Peyer's patch (tissue), 4 donors: Measurements from ENCODE around the gene SLCO4A1. TPM values are rescaled to one million over a fixed set of nuclear protein-coding genes. Genes with fewer than 3 reads are reported as not detected.

Experiments
- DNase-seq, 3 donors: peaks; one replicate each; pipeline ENCODE4 v3.0.0-alpha.2; 2017 to 2019
- H3K27ac ChIP-seq, 4 donors: fragments of 200-600 bp; sonication (generic); one replicate each; pipeline ENCODE4 v1.5.1; 2016 to 2019
- H3K27me3 ChIP-seq, 2 donors: fragments of 200-600 bp; sonication (generic); one replicate each; pipeline ENCODE4 v1.5.1; 2019
- H3K36me3 ChIP-seq, 3 donors: fragments of 200-600 bp; sonication (generic); one replicate each; pipeline ENCODE4 v1.5.1; 2016 to 2019
- H3K4me1 ChIP-seq, 4 donors: fragments of 200-600 bp; sonication (generic); one replicate each; pipeline ENCODE4 v1.5.1; 2016 to 2019
- H3K4me3 ChIP-seq, 4 donors: fragments of 200-600 bp; sonication (generic); 1 replicate in 3 of 4; 2 replicates in 1 of 4; pipeline ENCODE4 v1.5.1; 2016 to 2019; ENCODE audit warnings: mild to moderate bottlenecking in 1 of 4
- H3K9me3 ChIP-seq, 4 donors: fragments of 200-600 bp; sonication (generic); one replicate each; pipeline ENCODE4 v1.5.1; 2016 to 2019; ENCODE audit warnings: mild to moderate bottlenecking in 1 of 4
- POLR2A ChIP-seq, 2 donors: fragments of 450-650 bp; IDR thresholded peaks; one replicate each; pipeline ENCODE4 v1.5.1; 2017; ENCODE audit warnings: antibody characterized with exemption in 2 of 2, mild to moderate bottlenecking in 2 of 2, moderate library complexity in 2 of 2
- total RNA-seq, 4 donors: library from RNA; depleted of rRNA; stranded (reverse); fragments of >200 nt; gene quantifications; one replicate each; pipeline ENCODE4 v1.1.0, GENCODE V29; 2016
- TF ChIP-seq, protein P1 (sequence below), 6 experiments: fragments of 450-650 bp in 4 of 6; fragments of 200-600 bp in 2 of 6; sonication (generic) in 1 of 6; IDR thresholded peaks; one replicate each; pipeline ENCODE4 v1.5.1; 2017 to 2019; ENCODE audit warnings: antibody characterized with exemption in 6 of 6, mild to moderate bottlenecking in 3 of 6, moderate library complexity in 1 of 6

SLCO4A1 gene
- total RNA-seq, 4 donors from 2014 or later: 6.7 to 42.9 (median 28.5) TPM

DNA sequence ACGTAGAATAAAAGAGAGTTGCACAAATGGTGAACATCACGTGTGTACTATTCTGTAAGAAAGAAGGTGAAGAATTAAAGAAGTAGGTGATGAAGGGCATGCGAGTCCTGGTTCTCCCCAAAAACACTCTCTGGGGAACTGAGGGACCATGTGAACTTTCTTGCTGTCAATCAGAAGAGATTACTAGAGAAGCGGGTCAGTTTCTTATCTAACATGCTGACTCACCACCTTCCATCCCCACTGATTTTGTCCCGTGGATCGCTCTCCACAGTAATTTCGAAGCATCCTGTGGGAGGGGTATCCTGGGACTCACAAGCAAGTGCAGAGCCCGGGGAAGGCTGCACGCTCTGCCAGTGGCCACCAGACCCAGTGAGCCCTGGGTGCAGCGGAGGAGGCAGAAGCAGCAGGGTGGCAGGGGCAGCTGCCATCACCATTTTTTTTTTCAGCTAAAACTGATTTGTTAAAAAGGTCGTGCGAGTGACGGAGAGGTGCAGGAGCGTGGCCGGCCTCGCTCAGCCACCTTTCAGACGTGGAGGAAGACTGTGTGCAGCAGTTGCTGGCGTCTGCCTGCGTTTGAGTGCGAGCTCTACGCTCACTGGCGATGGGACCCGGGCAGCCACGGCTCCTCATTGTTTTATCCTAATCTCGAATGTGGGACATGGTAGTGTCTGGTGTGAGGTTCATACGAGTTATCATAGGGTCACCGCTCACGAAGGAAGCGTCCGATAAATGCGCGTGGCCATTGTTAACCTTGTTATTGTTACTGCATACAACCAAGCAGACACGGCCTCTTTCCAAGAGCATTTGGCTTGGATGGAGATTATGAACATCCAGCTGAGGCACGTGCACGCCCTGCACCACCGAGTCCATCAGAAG is 28.0 kb upstream of the SLCO4A1 start:
- no peak overlapping the region for H3K27ac ChIP-seq
- H3K27me3 ChIP-seq: no peaks in the 10 kb centered on the region
- TF ChIP-seq, protein P1, sequence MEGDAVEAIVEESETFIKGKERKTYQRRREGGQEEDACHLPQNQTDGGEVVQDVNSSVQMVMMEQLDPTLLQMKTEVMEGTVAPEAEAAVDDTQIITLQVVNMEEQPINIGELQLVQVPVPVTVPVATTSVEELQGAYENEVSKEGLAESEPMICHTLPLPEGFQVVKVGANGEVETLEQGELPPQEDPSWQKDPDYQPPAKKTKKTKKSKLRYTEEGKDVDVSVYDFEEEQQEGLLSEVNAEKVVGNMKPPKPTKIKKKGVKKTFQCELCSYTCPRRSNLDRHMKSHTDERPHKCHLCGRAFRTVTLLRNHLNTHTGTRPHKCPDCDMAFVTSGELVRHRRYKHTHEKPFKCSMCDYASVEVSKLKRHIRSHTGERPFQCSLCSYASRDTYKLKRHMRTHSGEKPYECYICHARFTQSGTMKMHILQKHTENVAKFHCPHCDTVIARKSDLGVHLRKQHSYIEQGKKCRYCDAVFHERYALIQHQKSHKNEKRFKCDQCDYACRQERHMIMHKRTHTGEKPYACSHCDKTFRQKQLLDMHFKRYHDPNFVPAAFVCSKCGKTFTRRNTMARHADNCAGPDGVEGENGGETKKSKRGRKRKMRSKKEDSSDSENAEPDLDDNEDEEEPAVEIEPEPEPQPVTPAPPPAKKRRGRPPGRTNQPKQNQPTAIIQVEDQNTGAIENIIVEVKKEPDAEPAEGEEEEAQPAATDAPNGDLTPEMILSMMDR (IDR thresholded peaks at IDR 0.05): no peak
- TF ChIP-seq POLR2A (IDR thresholded peaks at IDR 0.05): no peak
- no peaks in the 10 kb centered on the region for H3K9me3 ChIP-seq
- DNase-seq: no peak
- no peak overlapping the region for H3K4me3 ChIP-seq
- no peaks in the 10 kb centered on the region for H3K36me3 ChIP-seq
- H3K4me1 ChIP-seq: peaks cover 0 to 29% (median 13%) of the 10 kb centered on the region in 4 donors

DNA sequence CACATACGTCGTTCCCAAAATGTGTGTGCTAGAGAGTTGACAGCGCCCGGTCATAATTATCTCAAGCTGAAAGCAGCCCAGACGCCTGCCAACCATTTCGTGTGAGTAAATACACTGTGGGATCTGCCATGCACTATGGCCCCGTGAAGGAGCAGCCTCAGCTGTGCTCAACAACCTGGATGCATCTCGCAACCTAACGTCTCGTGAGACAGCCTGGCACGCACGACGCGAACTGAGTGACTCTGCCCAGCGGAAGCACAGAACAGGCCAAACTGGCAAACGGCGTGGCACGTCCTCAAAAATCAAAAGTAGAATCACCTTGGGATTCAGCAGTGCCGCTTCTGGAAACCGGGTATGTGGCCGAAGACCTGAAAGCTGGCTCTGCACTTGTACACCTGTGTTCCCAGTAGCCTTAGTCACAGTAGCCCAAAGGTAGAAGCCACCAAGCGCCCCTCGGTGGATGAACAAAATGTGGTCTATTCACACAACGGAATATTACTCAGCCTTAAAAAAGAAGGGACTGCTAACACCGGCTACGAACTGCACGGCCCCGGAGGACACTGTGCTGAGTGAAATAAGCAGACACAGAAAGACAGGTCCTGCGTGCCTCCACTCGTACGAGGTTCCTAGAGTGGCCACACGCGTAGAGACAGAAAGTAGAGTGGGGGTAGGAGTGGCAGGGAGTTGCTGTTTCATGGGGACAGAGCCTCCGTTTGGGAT is 27.2 kb upstream of the SLCO4A1 start:
- H3K27me3 ChIP-seq: no peaks in the 10 kb centered on the region
- H3K27ac ChIP-seq: no peak overlapping the region
- no peaks in the 10 kb centered on the region for H3K9me3 ChIP-seq
- no peak for DNase-seq
- TF ChIP-seq, protein P1 (IDR thresholded peaks at IDR 0.05): no peak
- TF ChIP-seq POLR2A (IDR thresholded peaks at IDR 0.05): no peak
- H3K4me3 ChIP-seq: no peak overlapping the region
- H3K4me1 ChIP-seq: peaks cover 0 to 30% (median 13%) of the 10 kb centered on the region in 4 donors
- no peaks in the 10 kb centered on the region for H3K36me3 ChIP-seq

DNA sequence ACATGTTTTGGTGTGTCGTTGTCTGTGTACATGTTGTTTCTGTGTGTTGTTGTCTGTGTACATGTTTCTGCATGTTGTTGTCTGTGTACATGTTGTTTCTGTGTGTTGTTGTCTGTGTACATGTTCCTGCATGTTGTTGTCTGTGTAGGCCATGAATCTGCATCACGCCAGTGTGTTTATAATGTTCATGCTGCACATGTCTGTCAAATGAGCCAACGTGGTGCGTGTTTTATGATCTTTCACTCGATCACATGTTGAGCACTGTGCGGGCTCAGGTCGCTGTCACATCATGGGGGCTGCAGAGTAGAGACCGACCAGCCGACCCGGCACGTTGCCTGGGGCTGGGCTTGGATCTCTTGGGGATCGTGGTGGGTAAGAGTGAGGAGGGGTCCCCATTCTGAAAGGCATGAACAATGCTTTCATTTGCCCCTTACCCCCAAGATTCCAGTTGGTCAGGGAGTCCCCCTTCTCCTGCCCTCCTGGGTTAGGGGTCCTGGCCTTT is 26.5 kb upstream of the SLCO4A1 start:
- peaks cover 0 to 30% (median 13%) of the 10 kb centered on the region in 4 donors for H3K4me1 ChIP-seq
- H3K27ac ChIP-seq: no peak overlapping the region
- TF ChIP-seq POLR2A (IDR thresholded peaks at IDR 0.05): no peak
- TF ChIP-seq, protein P1 (IDR thresholded peaks at IDR 0.05): no peak
- DNase-seq: no peak
- H3K4me3 ChIP-seq: no peak overlapping the region
- H3K9me3 ChIP-seq: no peaks in the 10 kb centered on the region
- no peaks in the 10 kb centered on the region for H3K36me3 ChIP-seq
- H3K27me3 ChIP-seq: no peaks in the 10 kb centered on the region

DNA sequence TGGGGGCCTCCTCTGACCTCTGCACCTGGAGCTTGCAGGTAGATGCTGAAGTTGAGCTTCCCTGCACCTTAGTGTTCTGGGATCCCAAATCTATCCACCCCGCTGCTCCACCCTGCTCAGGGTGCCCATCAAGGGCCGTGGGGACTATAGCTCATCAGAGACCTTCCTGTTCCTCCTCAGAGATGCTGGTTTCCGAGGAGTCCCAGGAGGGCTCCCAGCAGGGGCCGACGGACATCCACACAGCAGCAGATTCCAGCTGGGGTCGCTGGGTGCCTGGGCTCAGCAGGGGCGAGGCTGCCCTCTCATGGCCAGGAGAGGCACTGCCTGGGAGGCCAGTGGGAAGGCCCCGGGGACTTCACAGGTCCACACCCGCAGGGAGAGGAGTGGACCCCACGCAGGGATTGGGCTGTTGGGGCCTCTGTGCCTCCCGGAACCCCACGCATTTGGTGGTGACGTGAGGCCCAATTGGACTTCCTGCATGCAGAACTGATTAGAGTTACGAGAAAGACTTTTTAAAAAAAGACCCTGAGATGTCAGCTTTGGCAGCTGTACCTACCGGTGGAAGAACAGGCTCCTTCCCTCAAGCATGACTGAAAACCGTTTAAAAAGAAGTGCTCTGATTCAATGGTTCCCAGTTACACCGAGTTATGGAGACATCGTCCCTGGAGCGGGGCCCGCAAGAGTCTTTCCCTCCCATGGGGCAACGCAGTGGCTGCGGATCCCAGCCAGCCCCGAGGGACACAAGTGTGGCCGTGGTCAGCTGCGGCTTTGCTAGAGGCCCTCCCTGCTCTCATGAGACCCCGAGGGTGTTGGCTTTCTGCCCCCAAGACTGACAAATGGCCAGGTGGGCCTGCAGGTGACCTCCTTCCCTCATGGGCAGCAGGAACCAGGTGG is 25.3 kb upstream of the SLCO4A1 start:
- no peak for TF ChIP-seq POLR2A (IDR thresholded peaks at IDR 0.05)
- TF ChIP-seq, protein P1 (IDR thresholded peaks at IDR 0.05): peak; percentile 81 to 96 (median 91)
- H3K27me3 ChIP-seq: no peaks in the 10 kb centered on the region
- peaks cover 0 to 30% (median 14%) of the 10 kb centered on the region in 4 donors for H3K4me1 ChIP-seq
- H3K36me3 ChIP-seq: no peaks in the 10 kb centered on the region
- no peaks in the 10 kb centered on the region for H3K9me3 ChIP-seq
- no peak overlapping the region for H3K4me3 ChIP-seq
- peak; percentile 79 to 90 (median 82) for DNase-seq
- H3K27ac ChIP-seq: peak overlapping the region; percentile 32 to 78 (median 44)
